HG03342 (cell line): ENCODE data around the gene SMIM36.
"Not testable (repeated sequence)": the region's sequence is repeated elsewhere in the genome, so short reads cannot be mapped to it uniquely, and the experiment has no call there.

Source experiments
- ATAC-seq: cut with Tn5 transposase; IDR thresholded peaks from one replicate; pipeline ENCODE4 v1.9.1; 2021; ENCODE audit warnings: mild to moderate bottlenecking, moderate library complexity; ENCODE audit not compliant: unreplicated experiment

SMIM36 gene

DNA sequence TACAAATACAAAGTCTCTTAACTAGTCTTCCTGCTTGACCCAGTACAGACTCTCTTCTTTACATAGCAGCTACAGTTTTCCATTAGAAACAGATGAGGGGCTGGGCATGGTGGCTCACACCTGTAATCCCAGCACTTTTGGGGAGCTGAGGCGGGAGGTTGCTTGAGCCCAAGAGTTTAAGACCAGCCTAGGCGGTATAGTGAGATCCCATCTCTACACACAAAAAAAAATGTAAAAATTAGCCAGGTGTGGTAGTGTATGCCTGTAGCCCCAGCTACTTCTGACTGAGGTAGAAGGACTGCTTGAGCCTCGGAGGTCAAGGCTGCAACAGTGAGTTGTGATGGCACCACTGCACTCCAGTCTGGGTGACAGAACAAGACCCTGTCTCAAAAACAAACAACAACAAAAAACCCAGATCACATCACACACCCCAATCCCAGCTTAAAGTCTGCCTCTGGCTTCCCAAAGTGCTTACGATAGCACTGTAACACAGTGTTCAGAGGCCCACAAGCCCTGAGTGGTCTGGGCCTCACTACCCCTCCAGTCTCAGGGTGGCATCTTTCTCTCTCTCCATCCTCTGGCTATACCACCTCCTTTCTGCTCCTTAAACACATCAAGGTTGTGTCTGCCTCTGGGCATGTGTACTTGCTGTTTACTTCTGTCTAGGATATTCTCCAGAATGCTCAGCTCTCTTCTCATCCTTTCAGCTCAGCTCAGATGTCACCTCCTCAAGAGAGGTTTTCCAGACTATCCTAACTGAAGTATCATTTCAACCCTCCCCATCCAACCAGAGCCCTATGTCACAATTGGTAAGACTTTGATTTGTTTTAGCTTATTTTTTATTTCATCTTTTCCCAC lies 93.6 kb downstream of the SMIM36 start:
- ATAC-seq: no peak

DNA sequence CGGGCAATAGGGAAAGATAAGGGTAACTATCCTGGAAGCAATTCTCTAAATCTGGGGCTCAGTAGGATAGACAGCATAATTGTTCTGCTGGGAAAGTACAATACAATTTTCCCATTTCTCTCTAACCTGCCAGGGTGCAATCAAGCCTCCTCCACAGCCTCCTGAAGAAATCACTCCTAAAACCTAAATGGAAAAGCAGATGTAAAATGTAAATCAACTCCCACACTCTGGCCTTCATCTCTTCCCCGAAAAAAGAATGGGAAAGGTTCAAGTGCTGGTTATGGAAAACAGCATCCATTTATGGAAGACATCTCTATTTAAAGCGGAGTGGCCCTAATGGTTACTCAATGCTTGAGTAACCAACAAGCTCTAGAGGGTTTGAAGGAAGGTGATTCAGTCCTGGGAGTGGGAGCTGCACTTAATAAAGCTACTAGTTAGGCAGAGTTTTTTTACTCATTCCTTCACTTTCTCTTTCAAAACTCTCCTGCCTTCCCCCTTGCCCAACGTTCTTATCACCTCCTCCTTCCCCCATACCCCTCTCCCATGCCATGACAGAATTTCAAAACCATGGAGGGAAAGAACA lies 94.7 kb downstream of the SMIM36 start:
- no peak for ATAC-seq

DNA sequence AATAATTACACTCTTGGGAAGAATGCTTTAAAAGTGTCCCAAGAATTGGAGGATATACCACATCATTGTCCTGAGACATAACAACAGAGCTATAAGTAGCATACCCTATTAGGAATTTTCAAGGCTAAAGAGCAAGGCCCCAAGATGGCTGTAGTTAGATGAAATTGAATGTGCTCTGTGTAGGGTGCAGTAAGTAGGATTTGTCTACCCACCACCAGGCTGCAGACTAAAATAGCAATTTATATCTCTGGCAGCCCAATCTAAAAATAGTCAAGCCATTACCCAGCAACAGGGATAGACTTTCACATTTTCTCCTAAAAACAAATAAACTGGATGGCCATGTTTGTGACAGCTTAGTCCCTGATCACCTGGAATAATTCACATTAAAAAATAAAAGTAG lies 95.3 kb downstream of the SMIM36 start:
- no peak for ATAC-seq

DNA sequence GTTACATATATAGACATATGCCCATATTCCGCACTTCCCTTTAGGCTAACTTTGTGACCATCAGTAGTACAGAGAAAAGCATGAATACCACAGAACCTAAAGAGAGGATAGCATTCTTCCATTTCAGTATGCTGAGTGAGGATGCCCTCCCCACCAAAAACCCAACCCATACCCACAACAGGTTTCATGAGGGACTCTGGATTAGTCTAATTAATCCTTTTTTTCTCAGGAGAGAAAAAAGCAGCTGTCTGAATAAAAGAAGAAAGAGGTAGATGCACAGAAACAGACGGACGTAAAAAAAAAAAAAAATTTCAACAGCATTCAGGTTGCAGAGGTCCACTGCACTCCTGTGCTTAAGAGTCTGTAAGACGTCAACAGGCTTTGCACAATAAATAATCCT lies 96.3 kb downstream of the SMIM36 start:
- ATAC-seq: no peak

DNA sequence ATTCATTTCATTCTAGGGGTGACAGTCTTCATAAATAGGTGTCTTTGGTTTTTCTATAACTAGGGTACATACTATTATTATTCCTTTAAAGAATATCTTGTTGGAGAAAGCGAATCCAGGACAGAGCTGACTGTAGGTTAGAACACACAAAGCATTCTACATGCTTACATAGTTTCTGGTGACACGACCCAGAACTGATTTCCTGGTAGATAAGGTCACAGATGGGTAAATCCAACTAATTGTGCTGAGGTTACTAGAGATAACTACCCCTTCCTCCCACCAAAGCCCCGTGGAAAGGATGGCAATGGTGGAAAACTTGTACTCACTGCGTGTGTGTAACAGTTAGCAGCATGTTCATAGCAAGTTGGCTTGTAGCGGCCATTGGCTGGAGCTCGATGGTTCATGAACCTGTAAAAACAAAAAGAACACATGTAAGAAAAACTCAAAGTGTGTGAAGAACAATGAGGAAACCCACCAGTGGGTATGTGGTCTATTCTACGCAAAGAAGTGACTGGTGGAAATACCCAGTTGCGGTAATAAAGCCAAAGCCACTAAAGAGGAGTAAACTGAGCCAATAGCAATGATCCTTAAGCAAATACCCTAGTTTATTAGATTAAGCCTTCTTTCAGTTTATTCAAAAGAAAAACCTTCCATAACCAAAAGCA lies 97.3 kb downstream of the SMIM36 start:
- no peak for ATAC-seq

DNA sequence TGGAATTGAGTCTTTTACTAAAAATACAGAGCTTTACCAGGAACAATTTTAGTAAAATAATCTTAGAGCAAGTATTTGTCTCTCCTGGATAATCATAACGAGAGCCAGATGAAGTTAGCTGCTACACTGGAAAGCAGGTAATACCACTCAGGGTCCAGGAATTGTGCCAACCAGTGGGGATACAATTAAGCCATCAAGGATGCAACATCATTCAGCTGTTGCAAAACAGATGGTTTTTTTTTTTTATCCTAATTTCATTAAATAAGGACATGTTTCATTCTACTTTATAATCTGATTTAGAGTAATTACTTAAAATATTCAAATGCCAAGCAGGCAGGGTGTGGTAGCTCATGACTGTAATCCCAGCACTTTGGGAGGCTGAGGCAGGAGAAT lies 99.8 kb downstream of the SMIM36 start:
- no peak for ATAC-seq

DNA sequence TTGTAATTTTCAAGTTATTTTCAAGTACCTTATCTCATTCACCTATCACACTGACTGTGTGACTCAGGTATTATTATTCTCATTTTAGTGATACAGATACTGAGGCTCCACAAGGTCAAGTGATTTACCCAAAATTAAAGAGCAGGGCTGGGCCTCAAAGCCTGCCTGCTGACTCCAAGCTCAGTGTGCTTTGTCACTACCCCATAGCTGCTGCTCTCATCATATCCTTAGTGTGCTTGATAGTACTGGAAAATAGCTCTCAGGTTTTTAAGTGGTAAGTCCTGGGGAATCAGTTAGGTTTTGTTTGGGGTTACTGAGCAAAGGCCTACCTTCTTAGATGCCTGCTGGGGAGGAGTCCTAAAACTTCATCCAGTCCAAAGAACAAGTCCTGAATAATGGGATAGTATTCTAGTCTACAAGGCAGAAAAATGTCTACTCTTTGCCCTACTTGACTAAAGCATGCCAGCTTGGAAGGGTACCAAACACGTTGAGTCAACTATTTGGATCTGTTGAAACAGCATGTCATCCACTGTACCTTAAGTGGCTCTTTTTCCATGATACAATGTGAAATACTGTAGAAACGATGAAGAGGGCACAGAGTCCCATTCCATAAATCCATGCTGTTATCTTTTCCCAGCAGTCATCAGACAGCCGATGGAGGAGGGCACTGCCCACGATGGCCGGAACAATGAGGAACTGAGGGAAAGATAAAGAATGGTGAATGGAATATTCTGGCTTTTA lies 100.4 kb downstream of the SMIM36 start:
- ATAC-seq: no peak

DNA sequence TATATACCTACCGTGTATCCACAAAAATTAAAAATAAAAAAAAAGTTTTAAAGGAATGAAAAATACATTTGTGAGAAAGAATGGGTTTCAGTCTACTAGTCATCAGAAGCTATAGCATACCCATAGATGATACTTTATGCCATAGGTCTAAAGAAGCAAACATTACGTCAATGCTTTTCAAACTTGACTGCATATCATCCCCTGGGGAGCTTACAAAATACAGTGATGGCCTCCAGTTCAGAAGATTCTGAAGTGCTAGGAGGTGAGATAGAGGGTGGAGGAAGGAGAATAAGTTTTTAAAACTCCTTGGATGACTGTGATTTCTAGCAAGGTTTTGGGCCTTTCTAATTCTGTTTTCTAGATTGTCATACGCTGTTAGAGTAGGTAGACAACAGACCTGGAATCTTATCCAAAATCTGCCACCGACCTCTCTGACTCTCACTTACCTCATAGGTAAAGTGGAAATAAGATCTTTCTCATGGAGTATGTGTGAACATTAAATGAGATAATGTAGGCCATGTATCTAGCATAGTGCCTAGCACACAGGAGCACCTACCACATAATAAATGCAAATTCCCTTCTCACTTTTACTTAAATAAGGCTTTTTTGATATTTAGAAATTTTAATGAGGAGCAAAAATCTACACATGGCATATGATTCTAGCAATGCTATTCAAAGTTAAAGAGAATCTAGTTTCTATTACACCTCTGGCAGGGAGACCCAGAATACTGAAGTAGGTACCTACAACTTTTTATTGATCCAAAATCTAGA lies 102.0 kb downstream of the SMIM36 start:
- no peak for ATAC-seq

DNA sequence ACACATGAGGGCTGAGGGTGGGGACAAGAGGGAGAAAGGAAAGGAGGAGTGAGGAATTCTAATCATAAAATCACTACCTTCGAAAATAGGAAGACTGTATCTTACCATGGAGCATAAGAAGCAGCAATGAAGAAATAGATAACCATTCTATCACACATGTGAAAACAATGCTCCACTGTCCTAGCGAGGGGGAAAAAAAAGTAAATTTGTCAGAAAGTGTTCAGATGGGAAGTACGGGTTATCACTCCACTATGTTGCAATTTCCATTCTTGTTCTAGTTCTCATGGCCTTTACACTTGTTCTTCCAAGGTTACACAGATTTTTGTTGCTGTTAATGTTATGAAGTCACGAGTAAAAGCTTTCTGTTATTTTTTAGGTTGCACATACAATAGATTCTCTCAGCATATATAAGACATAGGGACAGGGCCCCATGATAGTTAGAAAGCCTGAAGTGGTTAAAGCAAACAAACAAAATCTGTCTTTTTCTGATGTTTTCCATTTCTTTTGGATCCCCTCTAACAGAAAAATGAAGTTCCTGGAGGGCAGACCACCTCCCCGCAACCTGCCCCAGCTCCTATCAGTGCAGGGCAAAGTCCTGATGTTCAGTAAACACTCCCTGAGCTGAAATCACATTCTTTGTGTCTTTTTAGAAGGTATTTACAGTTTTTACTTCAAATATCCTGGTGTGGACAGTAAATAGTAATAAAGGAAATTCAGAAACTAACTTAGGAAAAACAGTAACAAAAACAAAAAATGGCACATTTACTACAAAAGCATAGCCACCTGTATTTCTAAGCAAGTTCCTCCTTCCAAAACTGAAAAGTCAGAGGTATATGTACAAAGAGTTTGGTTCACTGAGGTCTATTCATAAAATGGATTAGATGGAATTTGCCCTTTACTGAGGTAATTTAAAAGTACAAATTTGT lies 103.3 kb downstream of the SMIM36 start:
- no peak for ATAC-seq

DNA sequence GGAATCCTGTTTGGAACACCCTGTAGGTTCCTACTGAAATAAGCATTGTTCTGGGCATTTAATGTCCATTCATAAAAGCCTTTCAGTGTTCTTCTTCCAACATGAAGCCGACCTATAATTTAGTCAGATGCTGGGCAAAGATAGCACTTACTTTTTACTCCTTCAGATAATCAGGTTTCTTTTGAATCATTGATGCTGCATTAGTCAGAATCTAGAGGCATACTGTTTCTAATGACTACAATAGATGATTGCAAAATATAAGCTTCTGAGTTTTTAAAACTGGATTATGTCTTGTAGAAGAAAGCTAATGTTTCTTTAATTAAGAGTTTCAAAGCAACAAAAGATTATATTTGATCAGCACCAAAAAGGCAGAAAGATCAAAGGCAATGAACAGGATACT lies 105.7 kb downstream of the SMIM36 start:
- no peak for ATAC-seq

DNA sequence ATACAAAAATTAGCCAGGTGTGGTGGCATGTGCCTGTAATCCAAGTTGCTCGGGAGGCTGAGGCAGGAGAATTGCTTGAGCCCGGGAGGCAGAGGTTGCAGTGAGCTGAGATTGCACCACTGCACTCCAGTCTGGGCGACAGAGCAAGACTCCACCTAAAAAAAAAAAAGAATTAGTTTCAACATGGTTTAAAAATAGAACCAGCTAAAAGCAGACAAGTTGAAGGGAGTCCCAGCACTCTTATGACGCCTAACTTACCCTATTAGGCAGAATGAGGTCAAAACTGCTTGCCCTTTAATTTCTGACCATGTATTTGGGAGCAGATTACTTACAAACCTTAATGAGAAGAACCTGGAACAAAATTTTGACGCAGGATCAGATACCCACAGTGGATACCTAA lies 107.1 kb downstream of the SMIM36 start:
- ATAC-seq: not testable (repeated sequence)

DNA sequence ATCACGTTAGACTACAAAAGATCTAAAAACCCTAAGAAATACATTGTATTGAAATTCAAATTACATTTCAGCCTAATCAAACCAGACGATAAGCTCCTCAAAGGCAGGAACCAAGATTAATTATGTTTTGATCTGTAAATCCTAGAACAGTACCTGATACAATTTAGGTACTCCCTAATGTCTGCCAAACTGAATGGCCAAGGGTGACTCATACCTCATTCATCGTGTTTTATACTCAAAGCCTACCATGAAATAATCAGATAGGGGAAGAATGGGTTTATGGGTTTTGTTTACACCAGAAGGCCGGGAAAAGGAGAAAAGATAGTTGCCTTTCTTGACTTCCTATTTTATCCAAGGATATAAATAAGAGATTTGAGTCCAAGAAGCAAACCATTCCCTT lies 108.9 kb downstream of the SMIM36 start:
- no peak for ATAC-seq
